Liver (tissue), 9 donors: Measurements from ENCODE around the gene CORO2B. TPM values are rescaled to one million over a fixed set of nuclear protein-coding genes. Genes with fewer than 3 reads are reported as not detected.

ENCODE experiments used
- DNase-seq: peaks from one replicate; pipeline ENCODE4 v3.0.0-alpha.2; 2017; ENCODE audit warnings: low spot score
- H3K27ac ChIP-seq, 2 donors: one replicate each; pipeline ENCODE4 v1.7.0; 2013; ENCODE audit warnings: inconsistent platforms in 2 of 2, low read length in 2 of 2, control low read depth in 1 of 2, low read depth in 1 of 2, mild to moderate bottlenecking in 1 of 2
- H3K27me3 ChIP-seq, 4 donors: one replicate each; pipeline versions ENCODE4 v1.6.1 to v1.7.0; 2013; ENCODE audit warnings: low read length in 3 of 4, inconsistent platforms in 1 of 4, mild to moderate bottlenecking in 1 of 4, moderate library complexity in 1 of 4; ENCODE audit not compliant: control insufficient read depth in 4 of 4, insufficient read depth in 4 of 4
- H3K36me3 ChIP-seq, 4 donors: one replicate each; pipeline versions ENCODE4 v1.6.1 to v1.7.0; 2013; ENCODE audit warnings: low read length in 3 of 4, mild to moderate bottlenecking in 3 of 4, low read depth in 1 of 4, moderate library complexity in 1 of 4; ENCODE audit not compliant: control insufficient read depth in 4 of 4, insufficient read depth in 3 of 4
- H3K4me1 ChIP-seq, 4 donors: one replicate each; pipeline versions ENCODE4 v1.6.1 to v1.7.0; 2013; ENCODE audit warnings: low read length in 3 of 4, mild to moderate bottlenecking in 3 of 4, moderate library complexity in 1 of 4; ENCODE audit not compliant: control insufficient read depth in 4 of 4, insufficient read depth in 4 of 4
- H3K4me3 ChIP-seq, 3 donors: one replicate each; pipeline versions ENCODE4 v1.6.1 to v1.7.0; 2013; ENCODE audit warnings: low read length in 3 of 3, control low read depth in 1 of 3, low read depth in 1 of 3, mild to moderate bottlenecking in 1 of 3
- H3K9ac ChIP-seq, 2 donors: one replicate each; pipeline ENCODE4 v1.7.0; 2013; ENCODE audit warnings: low read length in 2 of 2, mild to moderate bottlenecking in 2 of 2, moderate library complexity in 2 of 2, control low read depth in 1 of 2, low read depth in 1 of 2
- H3K9me3 ChIP-seq, 4 donors: one replicate each; pipeline versions ENCODE4 v1.6.1 to v1.7.0; 2013; ENCODE audit warnings: low read length in 3 of 4; ENCODE audit not compliant: control insufficient read depth in 4 of 4
- ATF3 ChIP-seq: IDR thresholded peaks from 2 replicates; pipeline ENCODE4 v1.6.1; 2016; ENCODE audit warnings: antibody characterized with exemption
- CTCF ChIP-seq: fragments of 150-350 bp; IDR thresholded peaks from 2 replicates; pipeline ENCODE4 v1.5.1; 2017; ENCODE audit warnings: improper control_type of control experiment, low read depth, low read length; ENCODE audit not compliant: missing input control
- EGR1 ChIP-seq, 2 donors: IDR thresholded peaks; 2 replicates each; pipeline ENCODE4 v1.6.1; 2016 to 2018; ENCODE audit warnings: antibody characterized with exemption in 2 of 2, low read depth in 2 of 2
- FOXA1 ChIP-seq: IDR thresholded peaks from 2 replicates; pipeline ENCODE4 v1.6.1; 2016; ENCODE audit warnings: antibody characterized with exemption
- FOXA2 ChIP-seq: IDR thresholded peaks from 2 replicates; pipeline ENCODE4 v1.6.1; 2016; ENCODE audit warnings: antibody characterized with exemption
- GABPA ChIP-seq, 2 donors: IDR thresholded peaks in 1 of 2; conservative IDR thresholded peaks in 1 of 2; 2 replicates each; pipeline ENCODE4 v1.6.1; 2016; ENCODE audit warnings: antibody characterized with exemption in 2 of 2, mild to moderate bottlenecking in 1 of 2, moderate library complexity in 1 of 2
- HNF4A ChIP-seq, 2 donors: conservative IDR thresholded peaks; 2 replicates each; pipeline ENCODE4 v1.6.1; 2016; ENCODE audit warnings: antibody characterized with exemption in 2 of 2, mild to moderate bottlenecking in 2 of 2
- HNF4G ChIP-seq: IDR thresholded peaks from 2 replicates; pipeline ENCODE4 v1.6.1; 2016; ENCODE audit warnings: antibody characterized with exemption
- JUND ChIP-seq, 2 donors: IDR thresholded peaks; 2 replicates each; pipeline ENCODE4 v1.6.1; 2016; ENCODE audit warnings: antibody characterized with exemption in 2 of 2
- MAX ChIP-seq: IDR thresholded peaks from 2 replicates; pipeline ENCODE4 v1.6.1; 2016; ENCODE audit warnings: antibody characterized with exemption
- NR2F2 ChIP-seq: IDR thresholded peaks from 2 replicates; pipeline ENCODE4 v1.6.1; 2016; ENCODE audit warnings: antibody characterized with exemption
- REST ChIP-seq: IDR thresholded peaks from 2 replicates; pipeline ENCODE4 v1.6.1; 2016; ENCODE audit warnings: antibody characterized with exemption, mild to moderate bottlenecking
- RXRA ChIP-seq, 2 donors: IDR thresholded peaks; 2 replicates each; pipeline ENCODE4 v1.6.1; 2017 to 2018; ENCODE audit warnings: antibody characterized with exemption in 2 of 2, mild to moderate bottlenecking in 1 of 2
- SP1 ChIP-seq: IDR thresholded peaks from 2 replicates; pipeline ENCODE4 v1.6.1; 2018; ENCODE audit warnings: antibody characterized with exemption, mild to moderate bottlenecking
- TAF1 ChIP-seq: conservative IDR thresholded peaks from 2 replicates; pipeline ENCODE4 v1.6.1; 2016; ENCODE audit warnings: antibody characterized with exemption, mild to moderate bottlenecking
- YY1 ChIP-seq: IDR thresholded peaks from 2 replicates; pipeline ENCODE4 v1.6.1; 2016; ENCODE audit warnings: antibody characterized with exemption, mild to moderate bottlenecking
- ZBTB33 ChIP-seq: IDR thresholded peaks from 2 replicates; pipeline ENCODE4 v1.6.1; 2016; ENCODE audit warnings: antibody characterized with exemption
- WGBS: extraction: QIAGEN DNeasy Blood & Tissue Kit; methylation state at CpG from one replicate; pipeline ENCODE4 v1.1.7; 2013; 5-methylcytosine and 5-hydroxymethylcytosine counted together
- polyA plus RNA-seq, 2 donors: library from polyadenylated mRNA; stranded (reverse) in 1 of 2; unstranded in 1 of 2; fragments of 200-250 nt in 1 of 2; fragments of >200 nt in 1 of 2; fragmentation: Nextera tagmentation in 1 of 2; extraction: Ambion mirVana in 1 of 2; gene quantifications; one replicate each; pipeline versions ENCODE4 v1.2.1 to v1.2.3, GENCODE V29; 2013 to 2015
- total RNA-seq, 2 donors: library from RNA; depleted of rRNA; stranded (reverse); fragments of >200 nt; gene quantifications; one replicate each; pipeline ENCODE4 v1.2.3, GENCODE V29; 2014
- donor health status: healthy.
- donor health status: healthy.
- donor health status: healthy.
- donor health status: healthy.
- donor health status: healthy.

The CORO2B gene
- total and polyA plus RNA-seq, 4 donors: 0.15 to 0.65 (median 0.52) TPM

GRCh38 chr15:68706256-68706655 lies 127.5 kb downstream of the CORO2B start:
- H3K4me3 ChIP-seq: no peak overlapping the region
- no peaks in the 10 kb centered on the region for H3K36me3 ChIP-seq
- no peaks in the 10 kb centered on the region for H3K27me3 ChIP-seq
- TF ChIP-seq ZBTB33 (no peak), JUND (IDR thresholded peaks at IDR 0.05) (no peak), MAX (no peak), ATF3 (no peak), GABPA (IDR thresholded peaks at IDR 0.05 in 1 of 2, conservative IDR thresholded peaks at IDR 0.05 in 1 of 2) (no peak), FOXA1 (no peak), RXRA (IDR thresholded peaks at IDR 0.05) (no peak), NR2F2 (no peak), TAF1 (no peak), FOXA2 (no peak), HNF4A (conservative IDR thresholded peaks at IDR 0.05) (no peak), REST (no peak), YY1 (no peak), CTCF (no peak), SP1 (no peak)
- no peak for DNase-seq
- H3K27ac ChIP-seq: no peak overlapping the region
- peaks cover 0 to 3% (median 0%) of the 10 kb centered on the region in 4 donors for H3K4me1 ChIP-seq
- H3K9ac ChIP-seq: no peak overlapping the region
- 75% methylated on average over 4 of the region's 4 CpGs for WGBS
- H3K9me3 ChIP-seq: no peaks in the 10 kb centered on the region

GRCh38 chr15:68706931-68707330 lies 128.1 kb downstream of the CORO2B start:
- Histone ChIP-seq H3K4me3 (no peak overlapping the region), H3K27ac (no peak overlapping the region), H3K9me3 (no peaks in the 10 kb centered on the region), H3K4me1 (peaks cover 0 to 3% (median 0%) of the 10 kb centered on the region in 4 donors), H3K27me3 (no peaks in the 10 kb centered on the region), H3K36me3 (no peaks in the 10 kb centered on the region), H3K9ac (no peak overlapping the region)
- DNase-seq: no peak
- WGBS: 87% methylated on average over 11 of the region's 11 CpGs
- TF ChIP-seq JUND (IDR thresholded peaks at IDR 0.05): no peak
- TF ChIP-seq TAF1: no peak
- no peak for TF ChIP-seq EGR1 (IDR thresholded peaks at IDR 0.05; ENCODE audit: low read depth in 2 of 2)
- no peak for TF ChIP-seq HNF4A (conservative IDR thresholded peaks at IDR 0.05)
- TF ChIP-seq FOXA1: no peak
- no peak for TF ChIP-seq MAX
- TF ChIP-seq HNF4G: no peak
- TF ChIP-seq ZBTB33: no peak
- TF ChIP-seq SP1: no peak
- no peak for TF ChIP-seq CTCF
- TF ChIP-seq YY1: no peak
- TF ChIP-seq RXRA (IDR thresholded peaks at IDR 0.05): no peak
- no peak for TF ChIP-seq GABPA (IDR thresholded peaks at IDR 0.05 in 1 of 2, conservative IDR thresholded peaks at IDR 0.05 in 1 of 2)
